NT2/D1 (cell line): ENCODE data around the gene MAP1B.

Experiments used
- DNase-seq: peaks from one replicate; pipeline ENCODE4 v3.0.0-alpha.2; 2011; ENCODE audit warnings: low read depth, low spot score
- H3K27me3 ChIP-seq: 2 replicates; pipeline ENCODE4 v1.6.0; 2011; ENCODE audit warnings: mild to moderate bottlenecking; ENCODE audit not compliant: insufficient read length, insufficient read depth
- H3K36me3 ChIP-seq: 2 replicates; pipeline ENCODE4 v1.6.1; 2011; ENCODE audit warnings: mild to moderate bottlenecking, low read length, mixed read lengths; ENCODE audit not compliant: insufficient read depth, insufficient read length
- H3K4me1 ChIP-seq: 2 replicates; pipeline ENCODE4 v1.5.1; 2011; ENCODE audit not compliant: insufficient read depth, insufficient read length
- H3K4me3 ChIP-seq: 2 replicates; pipeline ENCODE4 v1.5.1; 2011; ENCODE audit warnings: low read depth; ENCODE audit not compliant: insufficient read length
- H3K9ac ChIP-seq: 2 replicates; pipeline ENCODE4 v1.6.0; 2011; ENCODE audit warnings: low read depth; ENCODE audit not compliant: insufficient read length
- H3K9me3 ChIP-seq: 2 replicates; pipeline ENCODE4 v1.5.1; 2011; ENCODE audit warnings: mild to moderate bottlenecking, low read length; ENCODE audit not compliant: insufficient read depth
- SUZ12 ChIP-seq: IDR thresholded peaks from 2 replicates; pipeline ENCODE4 v1.6.1; 2011; ENCODE audit not compliant: insufficient read length, insufficient read depth; ENCODE audit errors: extremely low read depth
- YY1 ChIP-seq: IDR thresholded peaks from 2 replicates; pipeline ENCODE4 v1.6.1; 2011; ENCODE audit not compliant: insufficient read length, insufficient read depth
- ZNF274 ChIP-seq: IDR thresholded peaks from 2 replicates; pipeline ENCODE4 v1.6.1; 2011; ENCODE audit warnings: mild to moderate bottlenecking, low read depth, low read length

The MAP1B gene

DNA sequence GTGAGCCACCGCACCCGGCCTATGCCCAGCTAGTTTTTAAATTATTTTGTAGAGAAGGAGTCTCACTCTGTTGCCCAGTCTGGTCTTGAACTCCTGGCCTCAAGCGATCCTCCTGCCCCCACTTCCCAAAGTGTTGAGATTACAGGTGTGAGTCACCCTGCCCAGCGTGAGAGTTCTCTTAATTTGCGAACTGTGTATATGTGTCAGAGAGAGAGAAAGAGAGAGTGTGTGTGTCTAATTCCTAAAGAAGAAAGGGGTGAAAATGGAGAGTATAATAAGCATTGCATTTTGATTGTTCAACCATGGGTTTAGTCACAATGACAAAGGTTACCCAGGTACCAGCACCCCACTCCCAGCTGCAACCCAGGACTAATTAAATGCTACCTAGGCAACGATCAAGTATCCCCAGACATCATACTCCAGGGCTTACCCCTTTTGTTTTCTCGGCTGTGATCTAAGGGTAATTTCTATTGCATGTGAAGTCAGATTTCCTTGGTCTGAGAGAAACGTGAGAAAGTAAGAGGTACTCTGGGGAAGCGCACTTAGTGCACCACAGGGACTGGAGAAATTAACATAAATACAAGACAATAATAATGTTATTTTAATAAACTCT lies 16.6 kb downstream of the MAP1B start:
- no peak for DNase-seq
- no peaks in the 10 kb centered on the region for H3K9me3 ChIP-seq
- H3K4me3 ChIP-seq: no peak overlapping the region
- peaks cover 8% of the 10 kb centered on the region for H3K4me1 ChIP-seq
- no peak overlapping the region for H3K9ac ChIP-seq
- TF ChIP-seq ZNF274 (no peak), YY1 (no peak), SUZ12 (no peak)
- H3K36me3 ChIP-seq: peaks cover 64% of the 10 kb centered on the region
- H3K27me3 ChIP-seq: no peaks in the 10 kb centered on the region

DNA sequence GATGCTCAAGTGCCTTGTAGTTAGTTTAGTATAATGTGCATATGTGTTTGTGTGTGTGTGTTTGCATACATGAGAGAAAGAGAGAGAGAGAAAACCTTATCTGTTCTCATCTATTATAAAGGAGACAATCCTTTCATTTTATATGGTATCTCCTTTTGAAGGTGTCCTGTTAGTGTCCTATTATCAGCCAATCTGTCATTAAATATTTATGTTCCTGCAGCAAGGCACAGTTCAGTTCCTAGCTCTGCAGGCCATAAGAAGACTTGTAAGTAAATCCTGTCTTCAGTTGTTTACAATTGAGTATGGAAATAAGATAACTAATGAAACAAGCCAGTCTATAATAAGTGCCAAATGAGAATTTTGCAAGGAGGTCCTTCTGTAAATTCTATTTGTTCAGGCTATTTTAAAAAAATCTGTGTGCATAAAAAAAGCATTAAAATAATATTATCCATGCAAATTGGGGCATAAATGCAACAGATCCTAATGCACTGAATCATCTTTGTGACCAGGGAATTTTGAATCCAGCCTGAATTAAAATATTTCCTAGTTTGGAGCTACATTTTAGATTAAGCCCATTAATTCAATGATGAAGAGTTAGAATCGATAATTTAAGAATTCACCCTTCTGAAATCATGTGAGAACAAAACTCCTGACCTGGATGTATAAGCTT lies 18.1 kb downstream of the MAP1B start:
- no peak for DNase-seq
- Histone ChIP-seq H3K27me3 (no peaks in the 10 kb centered on the region), H3K4me3 (no peak overlapping the region), H3K9me3 (no peaks in the 10 kb centered on the region), H3K36me3 (peaks cover 63% of the 10 kb centered on the region), H3K4me1 (peaks cover 8% of the 10 kb centered on the region), H3K9ac (no peak overlapping the region)
- TF ChIP-seq YY1: no peak
- TF ChIP-seq ZNF274: no peak
- TF ChIP-seq SUZ12: no peak

DNA sequence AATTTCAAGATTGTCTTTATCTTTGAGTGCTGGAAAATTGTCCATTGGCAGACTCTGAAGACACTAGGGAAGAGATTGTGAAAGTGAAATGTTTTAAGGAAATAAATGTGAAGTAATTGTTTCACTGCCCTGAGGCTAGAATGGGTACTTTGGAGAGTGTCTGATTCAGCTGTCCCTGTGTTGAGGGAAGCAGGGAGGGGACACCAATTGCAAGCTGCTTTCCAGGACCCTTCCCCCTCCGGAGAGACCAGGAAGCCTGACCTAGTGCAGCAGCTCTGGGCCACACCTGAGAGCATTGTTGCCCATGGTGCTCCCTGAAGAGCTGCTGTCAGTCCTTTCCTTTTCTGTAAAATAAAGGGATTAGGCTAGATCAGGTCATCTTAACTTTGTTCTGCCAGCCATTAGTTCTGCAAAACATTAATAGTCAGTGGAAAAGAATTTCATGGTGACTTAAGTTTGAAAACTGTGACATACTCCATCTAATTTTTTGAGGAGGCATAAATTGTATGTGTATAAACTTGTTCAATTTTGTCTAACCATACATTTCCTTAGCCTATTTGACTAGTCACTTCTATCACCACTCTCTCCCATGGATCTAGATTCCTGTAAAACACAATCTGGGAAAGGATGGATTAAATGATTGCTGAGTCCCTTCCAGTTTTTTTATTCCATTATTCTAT lies 18.8 kb downstream of the MAP1B start:
- H3K27me3 ChIP-seq: no peaks in the 10 kb centered on the region

DNA sequence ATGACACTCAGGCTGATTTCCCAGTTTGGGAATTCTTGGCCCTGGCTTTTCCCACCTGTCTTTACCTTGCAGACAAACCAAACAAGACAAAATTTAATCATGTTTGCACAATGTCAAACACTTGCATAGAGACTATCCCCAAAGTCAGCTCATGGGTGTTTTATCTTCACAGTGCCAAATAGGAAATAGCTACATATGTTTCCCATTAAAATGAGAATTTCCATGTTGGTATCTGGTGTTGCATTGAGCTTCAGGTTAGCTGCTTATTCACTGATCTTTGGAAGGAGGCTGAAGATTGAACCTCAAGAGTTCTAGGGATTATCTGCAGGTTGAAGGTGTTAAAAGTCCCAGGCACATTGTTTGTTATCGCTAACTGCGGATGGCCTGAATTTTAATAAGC lies 19.5 kb downstream of the MAP1B start:
- H3K4me3 ChIP-seq: no peak overlapping the region
- no peak overlapping the region for H3K9ac ChIP-seq
- H3K36me3 ChIP-seq: peaks cover 69% of the 10 kb centered on the region
- no peaks in the 10 kb centered on the region for H3K27me3 ChIP-seq
- no peak for DNase-seq
- TF ChIP-seq YY1: no peak
- TF ChIP-seq ZNF274: no peak
- TF ChIP-seq SUZ12: no peak
- no peaks in the 10 kb centered on the region for H3K9me3 ChIP-seq
- peaks cover 8% of the 10 kb centered on the region for H3K4me1 ChIP-seq

More for the DNA sequence above, 18.8 kb downstream of the MAP1B start:
- DNase-seq: no peak
- peaks cover 8% of the 10 kb centered on the region for H3K4me1 ChIP-seq
- no peak overlapping the region for H3K9ac ChIP-seq
- no peak for TF ChIP-seq ZNF274
- TF ChIP-seq SUZ12: no peak
- no peak for TF ChIP-seq YY1
- no peak overlapping the region for H3K4me3 ChIP-seq
- peaks cover 66% of the 10 kb centered on the region for H3K36me3 ChIP-seq
- no peaks in the 10 kb centered on the region for H3K9me3 ChIP-seq

DNA sequence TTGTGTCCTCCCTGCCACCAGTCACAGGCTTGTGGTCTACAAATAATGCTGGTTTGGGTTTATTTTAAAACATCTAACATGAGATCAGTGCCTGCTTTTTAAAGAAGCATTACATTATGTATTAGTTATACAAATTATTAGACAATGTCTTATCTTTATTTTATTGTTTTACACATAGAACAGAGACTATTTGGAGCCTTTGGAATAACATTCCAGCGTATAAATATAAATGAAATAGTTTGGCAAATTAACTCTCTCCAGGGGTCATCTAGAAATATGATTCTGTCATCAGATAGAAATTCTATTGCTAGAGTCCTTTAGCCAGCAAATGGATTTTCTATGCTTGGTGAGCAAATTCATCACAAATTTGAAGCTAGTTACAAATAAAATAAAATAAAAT lies 22.4 kb downstream of the MAP1B start:
- no peak overlapping the region for H3K4me3 ChIP-seq
- no peaks in the 10 kb centered on the region for H3K9me3 ChIP-seq
- peaks cover 2% of the 10 kb centered on the region for H3K4me1 ChIP-seq
- H3K27me3 ChIP-seq: no peaks in the 10 kb centered on the region
- H3K36me3 ChIP-seq: peaks cover 72% of the 10 kb centered on the region
- DNase-seq: no peak
- TF ChIP-seq YY1 (no peak), ZNF274 (no peak), SUZ12 (no peak)
- H3K9ac ChIP-seq: no peak overlapping the region

DNA sequence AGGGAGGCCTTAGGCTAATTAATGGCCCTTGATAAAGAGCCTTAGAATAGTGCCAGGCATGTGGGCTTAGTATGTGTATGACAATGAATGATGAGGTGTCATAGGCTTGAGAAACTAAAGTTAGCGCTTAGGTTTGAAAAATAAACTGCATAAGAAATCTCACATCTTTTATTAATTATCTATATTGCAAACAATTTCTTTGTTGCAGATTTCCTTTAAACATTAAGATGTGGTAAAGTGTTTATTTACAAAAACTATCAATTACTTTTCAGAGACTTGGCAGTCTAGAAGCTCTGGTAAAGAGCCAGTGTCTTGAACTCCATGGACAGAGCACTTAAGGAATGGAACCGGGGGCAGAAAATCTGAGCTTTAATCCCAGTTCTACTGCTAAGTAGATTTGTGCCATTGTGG lies 23.1 kb downstream of the MAP1B start:
- no peak for DNase-seq
- H3K27me3 ChIP-seq: no peaks in the 10 kb centered on the region
- no peak overlapping the region for H3K9ac ChIP-seq
- H3K9me3 ChIP-seq: no peaks in the 10 kb centered on the region
- no peak overlapping the region for H3K4me3 ChIP-seq
- peaks cover 74% of the 10 kb centered on the region for H3K36me3 ChIP-seq
- H3K4me1 ChIP-seq: no peaks in the 10 kb centered on the region
- no peak for TF ChIP-seq SUZ12
- no peak for TF ChIP-seq YY1
- no peak for TF ChIP-seq ZNF274

DNA sequence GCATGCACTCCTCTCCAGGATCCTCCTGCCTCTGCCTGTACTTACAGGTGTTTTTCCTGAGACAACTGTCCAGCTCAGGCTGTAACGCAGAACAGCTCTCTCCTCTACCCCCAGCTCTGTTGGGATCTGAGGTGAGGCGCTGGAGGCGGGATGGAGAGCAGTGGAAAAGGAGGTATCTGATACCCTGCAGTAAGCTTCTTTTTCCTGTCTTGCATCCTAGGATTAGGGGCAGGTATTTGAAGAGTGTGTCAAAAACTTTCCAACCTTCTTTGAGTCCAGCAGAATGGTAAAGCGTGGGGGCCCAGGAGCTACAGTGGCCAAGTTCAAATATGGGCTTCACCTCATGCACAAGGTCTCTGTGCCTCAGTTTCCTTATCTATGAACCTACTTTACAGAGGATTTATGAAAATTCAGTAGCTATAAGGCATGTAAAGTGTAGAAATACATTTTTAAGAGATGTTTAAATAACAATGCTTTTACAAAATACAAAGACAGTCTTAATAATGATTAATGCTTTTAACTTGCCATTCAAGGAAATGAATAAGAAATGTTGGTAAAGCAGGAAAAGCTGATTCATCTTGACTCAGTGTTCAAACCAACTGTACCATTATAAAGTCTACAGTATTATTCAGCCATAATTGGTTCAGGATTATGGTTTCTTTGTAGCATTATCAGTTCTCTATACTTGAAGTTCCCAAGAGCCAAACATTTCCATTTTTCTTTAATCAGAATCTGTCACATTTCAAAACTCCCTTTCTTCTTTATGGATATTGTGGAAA lies 26.1 kb downstream of the MAP1B start:
- Histone ChIP-seq H3K9me3 (no peaks in the 10 kb centered on the region), H3K4me3 (no peak overlapping the region), H3K9ac (no peak overlapping the region), H3K4me1 (no peaks in the 10 kb centered on the region), H3K27me3 (no peaks in the 10 kb centered on the region), H3K36me3 (peaks cover 68% of the 10 kb centered on the region)
- TF ChIP-seq SUZ12: no peak
- no peak for TF ChIP-seq ZNF274
- no peak for TF ChIP-seq YY1
- DNase-seq: no peak
